Mononuclear cell (primary cell): ENCODE measurements around the gene POMZP3. TPM values are rescaled to one million over a fixed set of nuclear protein-coding genes. Genes with fewer than 3 reads are reported as not detected.
"Not testable (repeated sequence)": the region's sequence is repeated elsewhere in the genome, so short reads cannot be mapped to it uniquely, and the experiment has no call there.

Source experiments
- H3K27me3 ChIP-seq: 2 replicates; pipeline ENCODE4 v1.6.0; 2011; ENCODE audit warnings: low read length, control low read depth; ENCODE audit not compliant: insufficient read depth
- H3K4me1 ChIP-seq: 2 replicates; pipeline ENCODE4 v1.5.1; 2011; ENCODE audit warnings: mild to moderate bottlenecking, low read length, control low read depth; ENCODE audit not compliant: insufficient read depth
- H3K4me3 ChIP-seq: 2 replicates; pipeline ENCODE4 v1.5.1; 2011; ENCODE audit warnings: mild to moderate bottlenecking, low read length, moderate library complexity
- H3K9me3 ChIP-seq: 2 replicates; pipeline ENCODE4 v1.5.1; 2011; ENCODE audit warnings: low read depth, mild to moderate bottlenecking, control low read depth, low read length
- total RNA-seq: library from RNA; depleted of rRNA; stranded (reverse); fragments of >200 nt; gene quantifications from one replicate; pipeline ENCODE4 v1.2.3, GENCODE V29; 2012

Gene POMZP3
- total RNA-seq = 9.2 TPM

DNA sequence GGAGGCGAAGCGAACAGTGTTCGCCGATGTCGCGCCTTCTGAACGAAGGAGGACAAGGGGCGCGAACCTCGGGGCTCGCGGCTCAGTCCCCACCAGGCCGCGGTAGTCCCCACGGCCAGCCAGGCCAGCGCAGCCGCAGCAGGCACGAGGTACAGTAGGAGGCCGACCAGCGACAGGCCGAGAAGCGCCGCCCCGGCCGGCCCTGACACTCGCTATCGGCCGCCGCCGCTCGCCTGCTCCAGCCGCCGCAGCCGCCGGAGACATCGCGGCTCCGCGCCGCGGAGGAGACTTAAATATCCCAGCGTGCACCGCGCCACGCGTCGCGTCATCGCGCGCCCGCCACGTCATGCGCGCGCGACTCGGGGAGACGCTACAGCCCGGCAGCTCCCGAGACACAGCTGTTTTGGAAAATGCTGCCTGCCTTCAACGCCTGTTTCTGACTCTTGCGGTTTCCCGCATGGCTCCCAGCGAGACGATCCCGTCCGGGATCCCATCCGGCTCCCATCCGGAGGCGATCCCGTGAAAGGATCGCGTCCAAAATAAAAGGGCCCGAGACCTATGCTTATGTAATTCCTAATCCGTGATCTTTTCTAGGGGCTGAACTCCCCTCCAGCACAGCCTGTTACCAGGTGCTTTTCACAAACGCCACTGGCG is at the start of gene POMZP3:
POMZP3 (minus strand) TSS at position 291 of the 654 bp plus-strand sequence. CDS start 1,215 bp downstream, outside the sequence.
- H3K9me3 ChIP-seq, H3K27me3 ChIP-seq, H3K4me1 ChIP-seq: not testable (repeated sequence)
- peak within 1 kb of the TSS; percentile 51 for H3K4me3 ChIP-seq

DNA sequence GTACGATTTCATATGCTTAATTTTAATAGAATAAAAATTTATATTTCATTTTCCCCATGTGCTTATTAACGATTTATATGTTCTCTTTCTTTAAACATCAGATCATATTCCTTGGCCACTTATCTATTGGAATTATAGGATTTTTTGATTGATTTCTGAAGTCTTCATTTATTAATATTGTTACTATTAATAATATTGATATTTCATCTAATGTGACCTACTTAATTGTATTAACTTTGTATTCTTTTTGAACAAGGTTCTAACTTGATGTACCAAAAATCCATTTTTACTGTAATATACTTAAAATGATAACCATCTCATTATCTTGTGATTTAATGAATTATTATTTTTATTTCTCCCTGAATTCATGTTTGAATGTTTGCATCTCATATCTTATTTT is 48.7 kb upstream of the POMZP3 start:
- not testable (repeated sequence) for H3K27me3 ChIP-seq, H3K4me1 ChIP-seq, H3K9me3 ChIP-seq, H3K4me3 ChIP-seq

DNA sequence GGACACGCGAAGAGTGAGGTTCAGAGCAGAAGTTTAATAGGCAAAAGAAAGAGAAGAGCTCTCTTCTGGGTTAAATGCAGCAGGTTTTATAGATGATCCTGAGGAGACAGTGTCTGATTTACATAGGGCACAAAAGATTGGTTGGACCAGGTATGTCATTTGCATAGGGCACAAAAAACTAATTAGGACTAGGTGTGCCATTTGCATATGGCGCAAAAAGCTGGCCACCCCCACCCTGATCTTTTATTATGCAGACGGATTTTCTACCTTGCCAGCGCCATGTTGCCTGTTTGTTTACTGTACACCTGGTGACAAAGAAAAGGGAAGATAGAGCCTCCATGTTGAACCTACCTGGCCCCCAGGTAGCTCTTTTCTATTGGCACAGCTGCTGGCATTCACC is 46.3 kb upstream of the POMZP3 start:
- H3K9me3 ChIP-seq, H3K4me1 ChIP-seq, H3K4me3 ChIP-seq, H3K27me3 ChIP-seq: not testable (repeated sequence)

DNA sequence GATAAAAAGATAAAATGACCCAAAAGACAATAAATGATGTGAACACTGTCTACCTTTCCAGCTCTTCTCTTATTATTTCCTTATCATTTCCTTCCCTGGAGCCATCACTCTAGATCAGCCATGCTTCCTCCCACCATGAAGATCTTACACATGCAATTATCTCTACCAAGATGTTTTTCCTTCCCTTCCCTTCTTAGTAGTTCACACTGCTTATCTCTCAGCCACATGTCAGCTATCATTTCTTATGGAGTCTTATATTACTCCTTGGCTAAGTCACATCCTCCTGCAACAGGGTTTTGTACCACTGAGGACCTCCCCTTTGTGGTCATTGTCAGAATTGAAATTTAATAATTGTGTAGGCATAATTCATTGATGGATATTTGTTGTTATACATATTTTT is 32.1 kb upstream of the POMZP3 start:
- not testable (repeated sequence) for H3K4me3 ChIP-seq, H3K9me3 ChIP-seq, H3K27me3 ChIP-seq, H3K4me1 ChIP-seq

DNA sequence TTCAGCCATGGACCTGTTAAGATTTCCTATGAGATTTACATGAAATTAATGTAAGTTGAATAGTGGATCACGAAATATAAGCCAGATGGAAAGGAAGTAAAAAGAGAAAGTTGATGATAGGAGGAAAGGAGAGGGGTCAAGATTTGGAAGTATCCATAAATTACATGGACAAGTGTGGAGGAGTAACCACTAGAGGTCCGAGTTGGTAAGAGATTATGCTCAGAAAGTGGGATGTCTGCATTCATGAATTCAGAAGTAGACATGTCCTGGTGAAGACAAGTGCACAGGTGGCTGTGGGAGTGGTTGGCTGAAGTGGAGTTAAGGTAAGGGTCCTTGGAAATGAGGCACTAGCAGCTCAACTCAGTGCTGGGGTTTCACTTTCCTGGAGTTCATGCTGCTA is 29.3 kb upstream of the POMZP3 start:
- H3K27me3 ChIP-seq, H3K9me3 ChIP-seq, H3K4me3 ChIP-seq, H3K4me1 ChIP-seq: not testable (repeated sequence)

DNA sequence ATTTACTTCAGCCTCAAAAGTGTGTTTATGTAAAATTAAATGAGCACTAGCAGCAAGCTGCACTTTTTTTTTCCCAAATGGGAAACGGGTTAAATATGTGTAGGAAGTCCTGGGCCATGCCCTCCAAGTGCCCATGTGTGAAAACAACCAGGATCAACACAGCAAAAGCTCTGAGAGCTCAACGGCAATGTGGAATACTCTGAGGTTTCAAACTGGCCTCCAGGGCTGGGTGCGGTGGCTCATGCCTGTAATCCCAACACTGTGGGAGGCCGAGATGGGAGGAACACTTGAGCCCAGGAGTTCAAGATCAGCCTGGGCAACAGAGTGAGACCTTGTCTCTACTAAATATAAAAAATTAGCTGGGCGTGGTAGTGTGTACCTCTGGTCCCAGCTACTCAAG is 15.5 kb upstream of the POMZP3 start:
- not testable (repeated sequence) for H3K4me1 ChIP-seq, H3K4me3 ChIP-seq, H3K9me3 ChIP-seq

DNA sequence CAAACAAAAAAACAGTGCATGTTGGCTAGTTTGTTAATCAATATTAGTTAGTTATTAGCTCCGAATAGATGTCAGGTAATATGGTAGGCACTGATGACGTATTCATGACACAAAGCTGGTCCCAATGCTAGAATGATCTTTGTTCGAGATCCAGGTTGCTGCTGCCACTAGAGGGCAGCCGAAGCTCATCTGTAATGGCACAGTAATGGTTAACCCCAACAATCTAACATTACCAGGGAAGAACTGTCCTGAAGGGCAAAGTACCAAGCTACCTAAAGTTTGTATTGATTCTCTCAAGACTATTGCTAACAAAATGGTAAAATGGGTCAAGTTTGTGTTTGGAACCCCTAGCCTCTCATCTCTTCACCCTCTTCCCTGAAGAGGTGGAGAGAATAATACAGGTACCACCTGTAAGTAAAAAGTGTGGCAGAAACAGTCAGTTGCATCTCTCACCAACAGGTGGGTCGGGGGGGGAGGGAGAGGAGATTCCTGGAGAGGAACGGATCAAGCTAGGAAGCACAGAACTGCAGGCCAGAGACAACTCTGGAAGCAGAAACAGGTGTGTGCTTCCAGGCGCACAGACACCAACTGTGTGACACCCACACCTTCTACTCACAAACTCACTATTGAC is 10.1 kb upstream of the POMZP3 start:
- not testable (repeated sequence) for H3K4me1 ChIP-seq, H3K27me3 ChIP-seq, H3K9me3 ChIP-seq, H3K4me3 ChIP-seq

More for the DNA sequence above, 15.5 kb upstream of the POMZP3 start:
- H3K27me3 ChIP-seq = not testable (repeated sequence)

DNA sequence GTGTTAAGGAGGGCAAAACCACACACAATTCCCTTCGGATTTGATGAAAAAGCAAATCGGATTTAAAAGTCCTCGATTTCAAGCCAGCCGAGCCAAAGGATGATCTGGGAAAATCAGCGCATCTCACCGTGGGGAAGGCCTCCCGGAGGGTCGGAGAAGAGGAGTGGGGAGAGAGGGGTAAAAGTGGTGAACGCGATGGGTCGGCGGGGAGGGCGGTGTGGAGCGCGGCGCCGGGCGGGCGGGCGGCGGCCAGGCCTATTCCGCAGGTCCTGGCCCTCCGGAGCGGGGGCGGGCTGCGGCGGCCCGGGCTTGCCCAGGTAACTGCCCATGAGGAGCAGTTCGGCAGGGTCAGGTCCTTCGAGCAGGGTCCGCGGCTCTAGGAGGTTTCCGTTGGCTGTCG is 498 bp downstream of the POMZP3 start:
- H3K4me1 ChIP-seq, H3K27me3 ChIP-seq, H3K9me3 ChIP-seq: not testable (repeated sequence)
- H3K4me3 ChIP-seq = peak overlapping the region; percentile 32

DNA sequence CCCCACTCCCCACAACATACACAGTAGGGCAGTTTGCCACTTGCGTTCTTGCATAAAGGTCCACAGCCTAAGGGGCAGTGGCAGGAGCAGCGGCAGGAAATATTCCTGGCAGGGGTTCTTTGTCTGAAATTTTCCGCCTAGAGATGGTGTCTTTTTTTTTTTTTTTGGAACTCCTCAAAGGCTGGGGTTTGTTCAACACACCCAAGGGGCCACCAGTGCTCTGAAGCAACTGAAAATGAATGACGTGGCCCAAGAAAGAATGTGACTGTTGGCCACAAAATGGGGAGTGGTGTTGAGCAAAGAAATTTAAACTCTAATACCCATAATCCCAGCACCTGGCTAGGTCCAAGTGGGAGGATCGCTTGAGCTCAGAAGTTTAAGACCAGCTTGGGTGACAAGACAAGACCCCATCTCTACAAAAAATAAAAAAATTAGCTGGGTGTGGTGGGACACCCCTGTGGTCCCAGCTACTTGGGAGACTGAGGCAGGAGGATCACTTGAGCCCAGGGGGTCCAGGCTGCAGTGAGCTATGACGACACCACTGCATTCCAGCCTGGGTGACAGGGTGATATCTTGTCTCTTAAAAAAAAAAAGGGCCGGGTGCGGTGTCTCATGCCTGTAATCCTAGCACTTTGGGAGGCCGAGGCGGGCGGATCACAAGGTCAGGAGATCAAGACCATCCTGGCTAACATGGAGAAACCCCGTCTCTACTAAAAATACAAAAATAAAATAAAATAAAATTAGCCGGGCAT is 7.5 kb downstream of the POMZP3 start:
- not testable (repeated sequence) for H3K4me1 ChIP-seq, H3K27me3 ChIP-seq, H3K4me3 ChIP-seq, H3K9me3 ChIP-seq

DNA sequence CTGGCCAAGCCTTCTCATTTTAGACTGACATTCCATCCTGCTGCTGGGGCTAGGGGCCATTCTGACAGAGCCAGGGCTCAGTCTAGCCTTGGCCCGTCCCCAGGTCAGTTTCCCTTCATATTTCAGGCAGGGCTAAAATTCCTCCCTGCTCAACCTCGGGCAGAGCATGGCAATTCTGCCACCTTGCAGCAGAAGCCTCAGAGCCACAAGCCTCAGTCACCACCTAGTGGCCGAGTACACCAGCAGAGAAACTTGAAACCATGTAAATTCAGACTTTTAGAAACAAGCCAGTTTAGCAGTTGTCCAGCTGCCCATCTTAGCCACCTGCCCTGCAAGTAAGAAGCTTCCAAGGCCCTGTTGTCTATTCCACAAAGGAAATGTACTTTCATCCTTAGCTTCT is 13.3 kb downstream of the POMZP3 start:
- not testable (repeated sequence) for H3K4me3 ChIP-seq, H3K4me1 ChIP-seq, H3K27me3 ChIP-seq, H3K9me3 ChIP-seq

DNA sequence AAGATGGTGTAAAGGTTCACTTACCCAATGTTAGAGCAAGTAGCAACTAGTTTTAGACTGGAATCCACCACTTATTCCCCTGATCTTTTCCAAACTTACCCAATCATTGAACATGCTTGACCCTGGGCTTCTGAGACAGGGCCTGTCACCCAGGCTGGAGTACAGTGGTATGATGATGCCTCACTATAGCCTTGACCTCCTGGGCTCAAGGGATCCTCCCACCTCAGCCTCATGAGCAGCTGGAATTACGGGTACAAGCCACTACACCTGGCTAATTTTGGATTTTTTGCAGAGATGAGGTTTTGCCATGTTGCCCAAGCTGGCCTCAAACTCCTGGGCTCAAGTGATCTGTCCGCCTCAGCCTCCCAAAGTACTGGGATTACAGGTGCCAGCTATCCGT is 14.8 kb downstream of the POMZP3 start:
- not testable (repeated sequence) for H3K9me3 ChIP-seq, H3K4me3 ChIP-seq, H3K27me3 ChIP-seq, H3K4me1 ChIP-seq

DNA sequence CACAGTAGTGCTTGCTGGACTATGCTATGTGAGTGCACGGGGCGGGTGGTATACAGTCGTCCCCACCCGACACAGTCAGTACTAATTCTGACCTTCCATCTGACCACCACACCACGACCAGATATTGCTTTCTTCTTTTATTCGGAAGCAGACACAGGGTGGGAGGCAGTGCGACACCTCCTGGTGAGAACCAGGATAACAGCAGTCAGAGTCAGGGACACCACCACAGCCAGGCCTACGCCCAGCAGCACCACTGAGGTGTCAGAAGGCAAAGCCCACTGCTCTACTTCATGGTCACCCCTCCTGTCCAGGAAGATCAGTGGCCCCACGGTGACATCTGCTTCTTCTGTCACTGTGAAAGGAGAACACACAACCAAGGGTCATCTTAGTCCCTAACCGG is 17.2 kb downstream of the POMZP3 start:
- not testable (repeated sequence) for H3K27me3 ChIP-seq, H3K4me3 ChIP-seq, H3K4me1 ChIP-seq, H3K9me3 ChIP-seq

DNA sequence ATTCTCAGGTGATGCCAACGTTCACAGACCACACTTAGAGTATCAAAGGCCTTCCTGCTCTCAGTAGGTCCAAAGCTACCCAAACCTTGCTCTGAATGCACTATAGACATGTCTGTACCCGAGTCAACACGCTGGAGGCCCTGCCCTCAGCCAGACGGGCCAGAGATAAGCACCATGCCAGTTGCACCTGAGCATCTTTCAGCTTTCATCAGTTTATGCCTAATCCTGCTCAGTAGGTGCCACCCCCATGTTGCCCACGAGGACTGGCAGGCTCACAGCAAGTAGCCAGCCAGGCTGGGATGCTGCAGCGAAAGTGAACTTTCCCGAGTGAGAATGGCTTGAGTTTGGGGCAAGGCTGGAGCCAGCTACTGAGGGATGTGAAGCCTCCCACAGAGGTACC is 18.6 kb downstream of the POMZP3 start:
- H3K4me1 ChIP-seq, H3K27me3 ChIP-seq, H3K4me3 ChIP-seq, H3K9me3 ChIP-seq: not testable (repeated sequence)

DNA sequence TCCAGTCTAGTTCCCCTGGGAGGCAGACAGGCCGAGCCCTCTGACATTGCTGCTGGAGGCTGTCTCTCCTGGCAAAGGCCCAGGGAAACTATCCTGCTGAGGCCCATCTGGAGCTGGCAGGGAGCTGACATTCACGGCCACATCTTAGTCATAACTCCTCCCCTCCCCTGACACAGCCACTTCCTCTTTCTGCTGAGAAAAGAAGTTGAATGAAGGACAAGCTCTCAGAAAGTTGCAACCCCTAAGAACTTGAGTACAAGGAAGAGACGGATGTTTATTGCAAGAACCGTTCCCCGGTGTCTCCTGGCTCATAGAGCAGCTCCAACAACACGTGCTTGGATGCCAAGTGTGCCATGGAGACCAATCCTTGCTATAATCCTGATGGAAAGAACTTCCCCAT is 21.1 kb downstream of the POMZP3 start:
- not testable (repeated sequence) for H3K4me3 ChIP-seq, H3K4me1 ChIP-seq, H3K9me3 ChIP-seq, H3K27me3 ChIP-seq

DNA sequence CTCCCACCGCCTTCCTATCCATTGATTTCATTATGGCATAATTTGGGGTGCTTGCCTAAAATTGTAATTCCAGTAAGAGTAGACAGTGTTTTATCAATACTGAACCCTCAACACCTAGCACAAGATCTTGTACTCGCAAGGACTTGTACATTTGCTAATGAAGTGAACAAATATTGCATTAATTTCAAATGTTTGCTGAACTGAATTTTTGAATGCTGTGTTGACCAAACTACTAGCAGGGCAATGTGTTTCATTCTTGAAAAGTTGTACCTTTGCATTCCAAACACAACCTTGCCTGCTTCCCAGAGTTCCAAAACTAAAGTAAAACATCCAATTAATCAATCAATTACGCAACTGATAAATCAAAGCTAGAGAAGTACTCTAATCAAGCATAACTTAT is 26.4 kb downstream of the POMZP3 start:
- not testable (repeated sequence) for H3K4me3 ChIP-seq, H3K9me3 ChIP-seq, H3K4me1 ChIP-seq, H3K27me3 ChIP-seq

DNA sequence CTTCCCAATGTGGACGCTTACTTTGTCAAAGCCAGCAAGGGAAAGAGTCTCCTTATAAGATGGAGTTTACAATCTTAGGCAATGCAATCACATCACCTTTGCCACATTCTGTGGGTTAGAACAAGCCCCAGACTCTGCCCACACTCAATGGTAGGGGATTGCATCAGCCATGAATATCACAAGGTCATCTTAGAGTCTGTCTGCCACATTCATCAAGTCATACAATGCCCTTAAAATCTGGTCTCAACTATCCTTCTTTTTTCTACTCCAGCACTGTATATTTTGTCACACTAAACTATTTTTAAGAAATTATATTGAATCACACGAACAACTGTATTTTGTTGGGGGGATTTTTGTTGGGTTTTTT is 27.0 kb downstream of the POMZP3 start:
- H3K4me3 ChIP-seq, H3K9me3 ChIP-seq, H3K27me3 ChIP-seq, H3K4me1 ChIP-seq: not testable (repeated sequence)
